H9 (cell line): Measurements from ENCODE around the gene ABL2. TPM values are rescaled to one million over a fixed set of nuclear protein-coding genes. Genes with fewer than 3 reads are reported as not detected.
A peak's percentile ranks its signal among the peaks of the same experiment; 100 is the strongest.

Experiments
- DNase-seq: peaks from one replicate; pipeline ENCODE4 v3.0.0-alpha.2; 2017
- H2AFZ ChIP-seq: one replicate; pipeline ENCODE4 v1.6.1; 2013; ENCODE audit warnings: mild to moderate bottlenecking, low read length, control low read depth, moderate library complexity
- H2AK5ac ChIP-seq: 2 replicates; pipeline ENCODE4 v1.6.1; 2013; ENCODE audit warnings: low read length, control low read depth, mixed read lengths; ENCODE audit not compliant: insufficient read length
- H2BK120ac ChIP-seq: one replicate; pipeline ENCODE4 v1.6.1; 2013; ENCODE audit warnings: low read depth, mild to moderate bottlenecking, low read length, control low read depth, inconsistent platforms; ENCODE audit not compliant: poor library complexity, severe bottlenecking
- H2BK12ac ChIP-seq: 2 replicates; pipeline ENCODE4 v1.6.1; 2013; ENCODE audit warnings: low read length, control low read depth, mixed read lengths, low read depth; ENCODE audit not compliant: insufficient read length
- H2BK15ac ChIP-seq: 2 replicates; pipeline ENCODE4 v1.6.1; 2013; ENCODE audit warnings: low read depth, low read length, control low read depth
- H2BK20ac ChIP-seq: one replicate; pipeline ENCODE4 v1.6.1; 2013; ENCODE audit warnings: low read depth, mild to moderate bottlenecking, low read length, control low read depth, inconsistent platforms; ENCODE audit not compliant: poor library complexity, severe bottlenecking
- H2BK5ac ChIP-seq: 2 replicates; pipeline ENCODE4 v1.6.1; 2013; ENCODE audit warnings: low read length, control low read depth, mixed read lengths; ENCODE audit not compliant: insufficient read length
- H3K14ac ChIP-seq: 2 replicates; pipeline ENCODE4 v1.6.1; 2013; ENCODE audit warnings: low read length, control low read depth; ENCODE audit not compliant: insufficient read depth
- H3K18ac ChIP-seq: 2 replicates; pipeline ENCODE4 v1.6.1; 2013; ENCODE audit warnings: low read depth, mild to moderate bottlenecking, mixed read lengths, low read length, control low read depth; ENCODE audit not compliant: insufficient read length
- H3K23ac ChIP-seq: 2 replicates; pipeline ENCODE4 v1.6.1; 2013; ENCODE audit warnings: low read length, control low read depth, mixed read lengths, low read depth; ENCODE audit not compliant: insufficient read length
- H3K23me2 ChIP-seq: 2 replicates; pipeline ENCODE4 v1.6.1; 2013; ENCODE audit warnings: low read depth, mild to moderate bottlenecking, mixed read lengths, low read length, control low read depth; ENCODE audit not compliant: insufficient read length, poor library complexity, severe bottlenecking
- H3K27ac ChIP-seq: 2 replicates; pipeline ENCODE4 v1.5.1; 2013; ENCODE audit warnings: low read length, control low read depth, mixed read lengths, low read depth; ENCODE audit not compliant: insufficient read length
- H3K27me3 ChIP-seq: 2 replicates; pipeline ENCODE4 v1.6.1; 2013; ENCODE audit warnings: low read length, control low read depth, inconsistent platforms; ENCODE audit not compliant: insufficient read depth
- H3K4ac ChIP-seq: 2 replicates; pipeline ENCODE4 v1.6.1; 2013; ENCODE audit warnings: low read depth, mild to moderate bottlenecking, control low read depth, inconsistent platforms, low read length, moderate library complexity
- H3K4me1 ChIP-seq: 2 replicates; pipeline ENCODE4 v1.6.1; 2013; ENCODE audit warnings: low read length, control low read depth, inconsistent platforms; ENCODE audit not compliant: insufficient read depth
- H3K4me2 ChIP-seq: 2 replicates; pipeline ENCODE4 v1.6.1; 2013; ENCODE audit warnings: low read length, control low read depth, mixed read lengths; ENCODE audit not compliant: insufficient read length, insufficient read depth
- H3K56ac ChIP-seq: 2 replicates; pipeline ENCODE4 v1.6.1; 2013; ENCODE audit warnings: low read depth, mild to moderate bottlenecking, mixed read lengths, low read length, control low read depth; ENCODE audit not compliant: insufficient read length
- H3K79me1 ChIP-seq: 2 replicates; pipeline ENCODE4 v1.6.1; 2013; ENCODE audit warnings: low read depth, mild to moderate bottlenecking, moderate library complexity, low read length, control low read depth, inconsistent platforms; ENCODE audit not compliant: insufficient read depth, poor library complexity, severe bottlenecking
- H3K79me2 ChIP-seq: 2 replicates; pipeline ENCODE4 v1.6.1; 2013; ENCODE audit warnings: low read length, control low read depth, inconsistent platforms; ENCODE audit not compliant: insufficient read depth
- H3K9ac ChIP-seq: 2 replicates; pipeline ENCODE4 v1.6.1; 2013; ENCODE audit warnings: low read length, control low read depth, mixed read lengths; ENCODE audit not compliant: insufficient read length; ENCODE audit errors: extremely low read depth
- H3K9me3 ChIP-seq: one replicate; pipeline ENCODE4 v1.6.1; 2013; ENCODE audit warnings: low read depth, low read length, inconsistent platforms; ENCODE audit not compliant: control insufficient read depth
- H3T11ph ChIP-seq: one replicate; pipeline ENCODE4 v1.6.1; 2013; ENCODE audit warnings: mild to moderate bottlenecking, low read length, control low read depth, inconsistent platforms
- H4K20me1 ChIP-seq: one replicate; pipeline ENCODE4 v1.6.1; 2013; ENCODE audit not compliant: control insufficient read depth, insufficient read length, insufficient read depth
- H4K5ac ChIP-seq: 2 replicates; pipeline ENCODE4 v1.6.1; 2013; ENCODE audit warnings: low read depth, mild to moderate bottlenecking, mixed read lengths, low read length, control low read depth; ENCODE audit not compliant: insufficient read length
- H4K8ac ChIP-seq: replicated peaks from 2 replicates; pipeline ENCODE4 v1.6.1; 2013; ENCODE audit warnings: low read length, control low read depth, mixed read lengths, low read depth; ENCODE audit not compliant: insufficient read length
- H4K91ac ChIP-seq: 2 replicates; pipeline ENCODE4 v1.6.1; 2013; ENCODE audit warnings: low read depth, mild to moderate bottlenecking, moderate library complexity, mixed read lengths, low read length, control low read depth; ENCODE audit not compliant: insufficient read length
- H3K27ac Mint-ChIP-seq, 3 experiments: 2 replicates in 2 of 3; 3 replicates in 1 of 3; pipeline ENCODE4 v1.8.0; 2020 to 2021; ENCODE audit warnings: mixed read lengths in 3 of 3, mild to moderate bottlenecking in 1 of 3, moderate library complexity in 1 of 3
- H3K27me3 Mint-ChIP-seq: 2 replicates; pipeline ENCODE4 v1.8.0; 2021; ENCODE audit warnings: low read depth, mild to moderate bottlenecking, moderate library complexity, mixed read lengths
- H3K36me3 Mint-ChIP-seq, 3 experiments: 2 replicates in 2 of 3; 3 replicates in 1 of 3; pipeline ENCODE4 v1.8.0; 2020 to 2021; ENCODE audit warnings: low read depth in 3 of 3, mixed read lengths in 3 of 3; ENCODE audit not compliant: insufficient read depth in 1 of 3
- H3K4me1 Mint-ChIP-seq, 2 experiments: 2 replicates each; pipeline ENCODE4 v1.8.0; 2020; ENCODE audit warnings: mixed read lengths in 2 of 2
- H3K4me3 Mint-ChIP-seq, 2 experiments: 2 replicates in 1 of 2; 3 replicates in 1 of 2; pipeline ENCODE4 v1.8.0; 2020 to 2021; ENCODE audit warnings: mild to moderate bottlenecking in 2 of 2, mixed read lengths in 2 of 2, moderate library complexity in 1 of 2
- H3K9me3 Mint-ChIP-seq, 2 experiments: 2 replicates in 1 of 2; 3 replicates in 1 of 2; pipeline ENCODE4 v1.8.0; 2020; ENCODE audit warnings: mild to moderate bottlenecking in 2 of 2, mixed read lengths in 2 of 2, moderate library complexity in 1 of 2
- CTCF ChIP-seq: fragments of 200-600 bp; sonication (generic); conservative IDR thresholded peaks from 3 replicates; pipeline ENCODE4 v1.8.0; 2021; ENCODE audit warnings: antibody characterized with exemption, mild to moderate bottlenecking
- WGBS: extraction: QIAGEN DNeasy Blood & Tissue Kit; methylation state at CpG from one replicate; pipeline ENCODE4 v1.1.7; 2013; ENCODE audit warnings: missing lambda C conversion rate, low lambda C conversion rate, mixed read lengths; ENCODE audit not compliant: insufficient read length; ENCODE audit errors: extremely low coverage; 5-methylcytosine and 5-hydroxymethylcytosine counted together
- total RNA-seq: library from RNA; stranded (reverse); gene quantifications from 2 replicates; pipeline ENCODE4 v1.2.1, GENCODE V29; 2021

The ABL2 gene
- total RNA-seq, 1 experiment from 2014 or later: 21.2 TPM

- no peak overlapping the region; a peak in 1 of 7 replicates for H3K27ac Mint-ChIP-seq
- Histone ChIP-seq H3K23ac (no peak overlapping the region), H4K5ac (no peak overlapping the region), H3K27ac (no peak overlapping the region), H2BK120ac (no peak overlapping the region), H3K18ac (no peak overlapping the region), H4K20me1 (no peaks in the 10 kb centered on the region), H3K79me1 (no peaks in the 10 kb centered on the region), H2BK15ac (no peak overlapping the region), H2BK5ac (no peak overlapping the region), H2AFZ (no peak overlapping the region), H3K9me3 (no peaks in the 10 kb centered on the region), H3K56ac (no peak overlapping the region), H4K8ac (no peak overlapping the region), H4K91ac (no peak overlapping the region), H3K23me2 (peaks cover 16% of the 10 kb centered on the region), H3K9ac (no peak overlapping the region), H2AK5ac (no peak overlapping the region), H2BK20ac (no peak overlapping the region), H3K4ac (no peak overlapping the region), H2BK12ac (no peak overlapping the region), H3K4me2 (no peak overlapping the region), H3T11ph (no peak overlapping the region), H3K14ac (no peak overlapping the region), H3K4me1 (peaks cover 8% of the 10 kb centered on the region; the same call in 1 of the 2 replicates), H3K27me3 (no peaks in the 10 kb centered on the region), H3K79me2 (peaks cover 2% of the 10 kb centered on the region; the same call in 1 of the 2 replicates)
- peaks cover 30 to 33% of the 10 kb centered on the region in 2 experiments for H3K4me1 Mint-ChIP-seq
- H3K4me3 Mint-ChIP-seq: peak overlapping the region; percentile 63 to 76; a peak in 3 of 5 replicates
- H3K27me3 Mint-ChIP-seq: 0 out of 2 replicates have a peak, but pooled peaks cover 2% of the 10 kb centered on the region
- no peak for TF ChIP-seq CTCF
- H3K36me3 Mint-ChIP-seq: peaks cover 4 to 14% (median 7%) of the 10 kb centered on the region in 3 experiments; a peak in 6 of 7 replicates
- H3K9me3 Mint-ChIP-seq: no peaks in the 10 kb centered on the region
- WGBS: no CpG with 5 or more reads among the region's 8 CpGs
- no peak for DNase-seq
These were observed 145.9 kb downstream of the ABL2 start for GRCh38 chr1:179083533-179083932.
